HG02973 (cell line): ENCODE measurements around the gene YIPF2.
"Not testable (repeated sequence)": the region's sequence is repeated elsewhere in the genome, so short reads cannot be mapped to it uniquely, and the experiment has no call there.

Experiments used
- ATAC-seq: cut with Tn5 transposase; IDR thresholded peaks from one replicate; pipeline ENCODE4 v1.9.1; 2021; ENCODE audit warnings: moderate library complexity; ENCODE audit not compliant: unreplicated experiment

Gene YIPF2

GRCh38 chr19:10928563-10929401 is at the start of gene YIPF2, which contains the start of gene TIMM29:
TSS of gene YIPF2 (minus strand) at chr19:10928639. CDS start at chr19:10928410, 229 bp downstream.
TSS of gene TIMM29 (plus strand) at chr19:10928811. CDS start at chr19:10928823, 12 bp downstream.
- ATAC-seq = peak; percentile 58

GRCh38 chr19:10977742-10978092 is 49.3 kb upstream of the YIPF2 start:
- ATAC-seq = no peak

GRCh38 chr19:10976131-10976892 is 47.9 kb upstream of the YIPF2 start:
- ATAC-seq = no peak

GRCh38 chr19:10975374-10976130 is 47.1 kb upstream of the YIPF2 start:
- ATAC-seq = no peak

DNA sequence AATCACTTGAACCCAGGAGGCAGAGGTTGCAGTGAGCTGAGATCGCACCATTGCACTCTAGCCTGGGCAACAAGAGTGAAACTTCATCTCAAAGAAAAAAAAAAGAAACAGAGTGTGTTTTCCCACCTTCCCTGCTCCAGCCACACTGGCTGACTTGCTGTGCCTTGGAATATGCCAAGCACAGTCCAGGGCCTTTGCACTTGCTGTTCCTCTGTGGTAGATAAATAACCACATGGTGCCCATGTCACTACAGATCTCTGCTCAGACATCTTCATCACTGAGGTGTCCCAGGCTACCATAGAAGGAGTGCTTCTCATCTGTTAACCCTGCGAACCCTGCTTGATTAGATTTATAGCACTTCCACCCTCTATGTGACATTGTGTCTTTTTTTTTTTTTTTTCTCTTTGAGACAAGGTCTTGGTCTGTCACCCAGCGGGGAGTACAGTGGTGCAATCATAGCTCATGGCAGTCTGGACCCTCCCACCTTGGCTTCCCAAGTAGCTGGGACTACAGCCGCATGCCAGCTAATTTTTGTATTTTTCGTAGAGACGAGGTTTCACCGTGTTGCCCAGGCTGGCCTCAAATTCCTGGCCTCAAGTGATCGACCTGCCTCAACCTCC is 42.8 kb upstream of the YIPF2 start:
- ATAC-seq = no peak

GRCh38 chr19:10968527-10969135 is 40.2 kb upstream of the YIPF2 start:
- no peak for ATAC-seq

GRCh38 chr19:10966809-10967208 is 38.4 kb upstream of the YIPF2 start:
- ATAC-seq = no peak

DNA sequence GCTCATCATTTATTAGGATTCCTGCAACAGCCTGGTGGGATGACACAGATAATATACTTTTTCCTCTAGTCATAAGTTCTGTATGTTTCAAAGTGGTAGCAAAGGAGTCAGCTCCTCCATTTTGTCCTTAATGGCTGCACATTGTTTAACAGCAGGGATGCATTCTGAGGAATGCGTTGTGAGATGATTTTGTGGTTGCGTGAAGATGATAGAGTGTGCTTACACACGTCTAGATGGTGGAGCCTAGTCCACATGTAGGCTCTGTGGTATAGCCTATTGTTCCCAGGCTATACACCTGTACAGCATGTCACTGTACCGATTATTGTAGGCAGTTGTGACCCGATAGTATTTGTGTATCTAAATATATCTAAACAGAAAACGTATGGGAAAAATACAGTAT is 37.0 kb upstream of the YIPF2 start:
- ATAC-seq = no peak

DNA sequence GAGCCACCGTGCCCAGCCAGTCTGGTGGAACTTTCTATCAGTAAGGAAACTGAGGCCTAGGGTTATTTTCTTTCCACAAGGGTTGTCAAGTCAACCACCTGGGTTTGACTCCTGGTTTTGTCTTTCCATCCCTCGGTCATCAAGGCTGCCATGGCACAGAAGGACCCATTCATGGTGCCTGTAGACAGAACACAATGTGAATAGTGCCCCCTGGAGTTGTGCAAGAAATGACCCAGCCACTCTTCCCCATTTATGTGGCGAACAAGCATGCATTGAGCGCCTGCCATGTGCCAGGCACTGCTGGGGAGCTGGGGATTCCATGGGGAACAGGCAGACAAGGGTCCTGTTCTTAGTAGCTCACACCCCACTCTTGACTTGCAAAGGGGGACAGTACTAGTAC is 36.5 kb upstream of the YIPF2 start:
- no peak for ATAC-seq

GRCh38 chr19:10963865-10964264 is 35.4 kb upstream of the YIPF2 start:
- no peak for ATAC-seq

GRCh38 chr19:10962863-10963262 is 34.4 kb upstream of the YIPF2 start:
- no peak for ATAC-seq

DNA sequence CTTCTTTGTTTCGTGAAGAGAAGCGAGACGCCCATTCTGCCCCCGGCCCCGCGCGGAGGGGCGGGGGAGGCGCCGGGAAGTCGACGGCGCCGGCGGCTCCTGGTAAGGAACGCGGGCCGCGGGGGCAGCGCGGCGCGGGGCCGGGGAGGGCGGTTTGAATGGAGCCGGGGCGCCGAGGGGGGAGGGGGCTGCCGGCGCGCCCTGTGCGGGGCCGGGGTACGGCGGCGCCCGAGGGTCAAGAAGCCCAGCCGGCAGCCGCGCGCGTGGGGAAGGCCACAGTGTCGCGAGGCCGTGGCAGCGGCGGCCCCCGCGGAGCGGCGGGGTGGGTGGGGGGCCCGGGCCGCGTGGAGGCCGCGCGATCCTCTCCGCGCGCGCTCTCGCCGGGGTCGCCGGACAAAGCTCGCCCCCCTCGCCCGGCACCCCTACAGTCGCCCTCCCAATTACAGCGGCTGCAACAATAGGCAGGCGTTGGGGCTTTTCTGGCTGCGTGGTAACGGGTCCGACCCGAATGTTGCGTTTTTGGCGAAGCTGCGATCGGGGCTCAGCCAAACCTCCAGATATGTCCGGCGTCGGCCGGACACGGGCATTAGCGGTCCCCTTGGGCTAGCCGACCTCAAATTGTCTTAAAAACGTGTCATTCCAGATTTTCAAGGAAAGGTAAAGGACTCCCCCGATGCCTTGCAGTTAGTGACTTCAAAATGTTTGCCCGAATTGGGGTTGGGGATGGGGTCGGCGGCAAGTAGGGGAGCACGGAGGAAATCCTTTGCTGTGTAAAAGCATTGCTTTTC is 32.8 kb upstream of the YIPF2 start:
- ATAC-seq = peak; percentile 33

DNA sequence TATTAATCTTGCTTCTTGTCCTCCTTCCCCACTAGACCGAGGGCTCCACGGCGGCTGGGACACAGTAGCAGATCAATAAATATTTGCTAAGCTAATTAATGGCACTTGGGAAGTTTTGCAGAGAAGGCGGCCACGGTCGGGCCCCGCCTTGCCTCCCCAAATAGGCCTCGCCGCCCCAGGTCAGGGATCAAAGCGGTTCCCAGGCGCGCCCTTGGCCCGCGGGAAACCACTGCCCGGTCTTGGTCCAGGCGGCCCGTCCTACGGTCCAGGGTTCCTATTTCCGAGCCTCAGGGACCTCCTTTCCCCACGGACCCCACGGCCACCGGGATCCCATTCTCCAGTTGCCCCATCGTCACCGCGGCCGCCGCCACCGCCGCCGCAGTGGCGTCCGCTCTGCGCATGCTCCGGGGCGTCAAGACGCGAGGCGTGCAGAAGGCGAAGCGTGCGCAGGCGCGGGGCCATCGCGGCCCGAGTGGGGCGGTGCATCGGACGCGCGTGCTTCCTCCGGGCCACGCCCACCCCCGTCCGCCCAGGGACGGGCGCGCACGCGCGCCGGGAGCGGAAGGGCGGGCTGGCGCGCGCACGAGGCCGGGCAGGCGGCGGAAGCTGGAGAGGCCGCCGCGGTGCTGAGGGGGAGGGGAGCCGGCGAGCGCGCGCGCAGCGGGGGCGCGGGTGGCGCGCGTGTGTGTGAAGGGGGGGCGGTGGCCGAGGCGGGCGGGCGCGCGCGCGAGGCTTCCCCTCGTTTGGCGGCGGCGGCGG is 32.1 kb upstream of the YIPF2 start, which contains the start of gene SMARCA4:
Gene SMARCA4 (plus strand): TSS at position 717 of the 759 bp plus-strand sequence. CDS start 23,122 bp downstream, outside the sequence.
- peak; percentile 71 for ATAC-seq

- not testable (repeated sequence) for ATAC-seq
Observed at GRCh38 chr19:10959277-10959968, 31.0 kb upstream of the YIPF2 start.

- no peak for ATAC-seq
Observed at GRCh38 chr19:10952809-10953208, 24.4 kb upstream of the YIPF2 start.

- no peak for ATAC-seq
Observed at GRCh38 chr19:10946958-10947657, 18.7 kb upstream of the YIPF2 start.

GRCh38 chr19:10945264-10945663 is 16.8 kb upstream of the YIPF2 start:
- ATAC-seq = no peak

DNA sequence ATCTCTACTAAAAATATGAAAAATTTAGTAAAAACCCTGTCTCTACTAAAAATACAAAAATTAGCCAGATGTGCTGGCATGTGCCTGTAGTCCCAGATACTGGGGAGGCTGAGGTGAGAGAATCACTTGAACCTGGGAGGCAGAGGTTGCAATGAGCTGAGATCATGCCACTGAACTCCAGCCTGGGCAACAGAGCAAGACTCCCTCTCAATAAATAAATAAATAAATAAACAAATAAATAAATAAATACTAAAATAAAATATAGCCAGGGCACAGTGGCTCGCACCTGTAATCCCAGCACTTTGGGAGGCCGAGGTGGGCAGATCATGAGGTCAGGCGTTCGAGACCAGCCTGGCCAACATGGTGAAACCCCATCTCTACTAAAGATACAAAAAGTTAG is 15.0 kb upstream of the YIPF2 start:
- ATAC-seq = not testable (repeated sequence)
